ENCODE data around the gene BMP7.

Gene BMP7

DNA sequence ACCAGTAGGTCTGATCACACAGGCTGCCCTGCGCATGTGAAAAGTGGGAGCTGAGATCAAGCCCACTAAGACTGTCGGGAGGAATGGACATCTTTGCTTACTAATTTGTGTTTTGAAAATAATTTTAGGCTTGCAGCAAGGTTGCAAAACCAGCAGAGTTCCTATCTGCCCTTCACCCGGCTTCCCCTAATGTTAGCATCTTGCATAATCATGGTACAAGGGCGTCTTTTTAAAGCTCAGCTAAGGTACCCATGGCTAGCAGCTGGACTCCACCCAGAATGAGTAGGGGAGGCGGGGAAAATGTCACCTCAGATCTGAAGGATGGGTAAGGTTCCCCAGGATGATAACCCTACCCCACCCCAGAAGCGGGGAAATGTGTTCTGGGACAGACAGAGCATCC is 25.3 kb upstream of the BMP7 start:
- Histone ChIP-seq H3K36me3 (ENCODE audit: insufficient read depth, low read length) (no peaks in the 10 kb centered on the region), H3K27ac (no peak overlapping the region), H3K4me3 (no peak overlapping the region), H3K9me3 (ENCODE audit: low read depth, low read length) (no peaks in the 10 kb centered on the region), H3K9ac (ENCODE audit: insufficient read length) (no peak overlapping the region)
- DNase-seq (ENCODE audit: low read depth, low spot score) = no peak
- no peak for TF ChIP-seq EZH2 (IDR thresholded peaks at IDR 0.05)
- no peak for TF ChIP-seq POLR2AphosphoS5 (IDR thresholded peaks at IDR 0.05; ENCODE audit: borderline replicate concordance, low read depth, low read length)
- TF ChIP-seq FOXP2 (optimal IDR thresholded peaks at IDR 0.05; ENCODE audit: control extremely low read depth, extremely low read length, insufficient read depth) = no peak

DNA sequence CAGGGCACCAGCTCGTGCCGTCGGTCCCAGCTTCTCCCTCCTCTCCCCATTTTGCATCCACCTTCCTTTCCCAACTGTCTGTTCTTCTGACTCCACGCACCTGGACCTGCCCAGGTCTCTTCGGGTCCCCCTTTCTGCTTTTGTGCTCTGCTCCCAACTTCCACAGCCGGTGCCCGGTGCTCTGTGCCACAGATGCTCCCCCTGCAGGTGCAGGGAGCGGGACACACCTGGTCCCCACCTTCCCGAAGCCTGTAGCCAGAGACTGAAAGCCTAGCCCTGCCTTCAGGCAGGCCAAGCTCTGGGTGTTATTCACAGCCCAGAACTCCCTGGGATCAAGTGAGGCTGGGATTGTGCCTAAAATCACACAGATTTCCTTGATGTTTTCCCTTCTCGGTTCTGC is 24.6 kb upstream of the BMP7 start:
- TF ChIP-seq FOXP2 (optimal IDR thresholded peaks at IDR 0.05; ENCODE audit: control extremely low read depth, extremely low read length, insufficient read depth) (no peak), EZH2 (IDR thresholded peaks at IDR 0.05) (no peak), POLR2AphosphoS5 (IDR thresholded peaks at IDR 0.05; ENCODE audit: borderline replicate concordance, low read depth, low read length) (no peak)
- Histone ChIP-seq H3K4me3 (no peak overlapping the region), H3K27ac (no peak overlapping the region), H3K36me3 (ENCODE audit: insufficient read depth, low read length) (no peaks in the 10 kb centered on the region), H3K9me3 (ENCODE audit: low read depth, low read length) (no peaks in the 10 kb centered on the region), H3K9ac (ENCODE audit: insufficient read length) (no peak overlapping the region)
- DNase-seq (ENCODE audit: low read depth, low spot score) = no peak

DNA sequence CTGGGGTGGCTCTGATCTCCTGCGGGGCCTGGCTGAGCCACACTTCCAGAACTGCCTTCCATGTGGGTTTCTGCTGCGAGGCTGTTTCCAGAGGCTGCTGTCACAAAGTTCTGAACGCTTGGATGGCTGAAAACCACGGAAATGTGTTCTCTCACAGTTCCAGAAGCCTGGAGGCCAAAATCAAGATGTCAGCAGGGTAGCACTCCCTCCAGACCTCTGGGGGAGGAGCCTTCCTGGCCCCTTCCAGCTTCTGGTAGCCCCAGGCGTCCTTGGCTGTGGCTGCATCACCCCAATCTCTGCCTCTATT is 23.7 kb upstream of the BMP7 start:
- no peak for TF ChIP-seq POLR2AphosphoS5 (IDR thresholded peaks at IDR 0.05; ENCODE audit: borderline replicate concordance, low read depth, low read length)
- TF ChIP-seq FOXP2 (optimal IDR thresholded peaks at IDR 0.05; ENCODE audit: control extremely low read depth, extremely low read length, insufficient read depth) = no peak
- no peak for TF ChIP-seq EZH2 (IDR thresholded peaks at IDR 0.05)
- Histone ChIP-seq H3K9me3 (ENCODE audit: low read depth, low read length) (no peaks in the 10 kb centered on the region), H3K27ac (no peak overlapping the region), H3K9ac (ENCODE audit: insufficient read length) (no peak overlapping the region), H3K36me3 (ENCODE audit: insufficient read depth, low read length) (no peaks in the 10 kb centered on the region), H3K4me3 (no peak overlapping the region)
- DNase-seq (ENCODE audit: low read depth, low spot score) = no peak

DNA sequence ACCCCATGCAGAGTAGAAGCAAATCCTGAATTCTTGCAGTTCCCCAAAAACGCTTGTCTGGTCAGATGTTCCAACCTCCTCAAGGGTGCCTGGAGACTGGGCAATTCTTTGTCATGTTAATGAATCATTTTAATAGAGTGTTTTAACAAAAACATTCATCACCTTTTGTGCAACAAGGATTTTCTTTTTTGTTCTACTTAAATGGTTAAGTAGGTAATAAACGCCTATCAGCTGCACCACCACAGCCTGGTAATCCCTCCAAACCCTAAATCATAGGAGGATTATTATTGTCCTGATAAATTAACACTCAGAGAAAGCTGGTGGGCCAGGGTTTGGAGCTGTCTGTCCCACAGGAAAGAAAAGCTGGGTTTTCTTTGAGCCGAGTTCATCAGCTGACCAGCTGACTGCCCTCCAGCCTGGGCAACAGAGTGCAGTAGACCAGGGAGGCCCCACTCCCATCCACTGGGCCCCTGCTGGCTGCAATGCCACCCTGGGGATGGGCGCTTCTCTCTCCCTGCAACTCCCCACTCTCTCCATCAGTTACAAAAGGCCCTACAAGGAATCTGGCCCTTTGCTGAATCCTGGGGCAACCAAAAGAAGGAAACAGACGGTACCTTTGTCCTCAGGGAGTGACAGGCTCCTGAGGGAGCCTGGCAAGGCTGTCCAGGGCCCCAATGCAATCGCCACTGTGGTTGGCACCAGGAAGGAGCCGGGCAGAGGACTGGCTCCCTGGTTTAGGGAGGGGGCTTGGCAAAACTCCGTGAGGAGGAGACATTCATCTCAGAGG is 23.1 kb upstream of the BMP7 start:
- Histone ChIP-seq H3K9me3 (ENCODE audit: low read depth, low read length) (no peaks in the 10 kb centered on the region), H3K4me3 (no peak overlapping the region), H3K27ac (no peak overlapping the region), H3K36me3 (ENCODE audit: insufficient read depth, low read length) (no peaks in the 10 kb centered on the region), H3K9ac (ENCODE audit: insufficient read length) (no peak overlapping the region)
- TF ChIP-seq FOXP2 (optimal IDR thresholded peaks at IDR 0.05; ENCODE audit: control extremely low read depth, extremely low read length, insufficient read depth) = no peak
- no peak for TF ChIP-seq POLR2AphosphoS5 (IDR thresholded peaks at IDR 0.05; ENCODE audit: borderline replicate concordance, low read depth, low read length)
- TF ChIP-seq EZH2 (IDR thresholded peaks at IDR 0.05) = no peak
- DNase-seq (ENCODE audit: low read depth, low spot score) = no peak

DNA sequence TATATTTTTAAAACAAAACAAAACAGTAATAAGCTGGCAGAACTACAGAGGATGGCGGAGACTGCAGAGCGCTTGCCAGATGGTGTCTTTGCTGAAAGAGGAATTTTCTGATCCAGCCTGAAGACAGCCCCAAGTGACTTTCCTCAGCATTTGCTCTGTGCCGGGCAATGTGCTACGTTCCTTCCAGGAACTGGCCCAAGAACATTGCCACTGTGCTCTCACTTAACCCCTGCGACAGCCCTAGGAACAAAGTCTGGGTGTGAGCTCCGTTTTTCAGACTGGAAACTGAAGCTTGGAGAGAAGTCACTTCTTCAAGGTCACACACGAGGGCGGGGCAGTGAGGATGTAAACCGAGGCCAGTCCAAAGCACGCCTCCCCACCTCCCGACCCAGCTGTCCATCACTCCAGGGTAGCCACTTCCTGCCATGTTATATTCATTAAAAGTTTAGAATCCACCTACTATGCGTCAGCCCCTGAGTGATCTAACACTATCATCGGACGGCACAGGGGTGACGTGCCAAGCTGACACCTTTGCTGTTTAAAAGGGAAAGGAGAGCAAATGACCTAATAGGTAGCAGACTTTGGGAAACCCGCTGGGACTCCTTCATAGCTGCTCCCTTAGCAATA is 22.3 kb upstream of the BMP7 start:
- Histone ChIP-seq H3K9ac (ENCODE audit: insufficient read length) (no peak overlapping the region), H3K36me3 (ENCODE audit: insufficient read depth, low read length) (no peaks in the 10 kb centered on the region), H3K27ac (no peak overlapping the region), H3K9me3 (ENCODE audit: low read depth, low read length) (no peaks in the 10 kb centered on the region), H3K4me3 (no peak overlapping the region)
- no peak for DNase-seq (ENCODE audit: low read depth, low spot score)
- TF ChIP-seq FOXP2 (optimal IDR thresholded peaks at IDR 0.05; ENCODE audit: control extremely low read depth, extremely low read length, insufficient read depth) (no peak), POLR2AphosphoS5 (IDR thresholded peaks at IDR 0.05; ENCODE audit: borderline replicate concordance, low read depth, low read length) (no peak), EZH2 (IDR thresholded peaks at IDR 0.05) (no peak)

DNA sequence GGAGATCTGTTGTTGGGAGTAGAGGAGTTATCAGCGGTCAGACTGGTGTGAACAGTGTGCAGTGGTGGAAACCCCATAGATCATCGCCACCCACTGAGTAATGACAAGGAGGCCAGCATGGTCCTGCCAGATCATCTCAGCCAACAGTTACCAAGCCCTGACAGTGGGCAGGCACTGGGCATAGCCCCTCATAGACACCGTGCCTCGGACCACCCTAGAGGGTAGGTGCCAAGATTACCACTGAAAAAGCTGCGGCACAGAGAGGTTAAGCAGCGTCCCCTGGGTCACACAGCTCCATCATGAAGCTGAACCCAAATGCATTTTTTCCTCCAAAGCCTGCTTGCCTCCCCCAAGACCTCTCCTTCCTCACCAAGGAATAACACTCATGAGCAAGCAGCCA is 21.5 kb upstream of the BMP7 start:
- no peak overlapping the region for H3K27ac ChIP-seq
- no peak for TF ChIP-seq EZH2 (IDR thresholded peaks at IDR 0.05)
- TF ChIP-seq FOXP2 (optimal IDR thresholded peaks at IDR 0.05; ENCODE audit: control extremely low read depth, extremely low read length, insufficient read depth) = no peak
- TF ChIP-seq POLR2AphosphoS5 (IDR thresholded peaks at IDR 0.05; ENCODE audit: borderline replicate concordance, low read depth, low read length) = no peak
- H3K36me3 ChIP-seq (ENCODE audit: insufficient read depth, low read length) = no peaks in the 10 kb centered on the region
- no peak overlapping the region for H3K4me3 ChIP-seq
- no peak overlapping the region for H3K9ac ChIP-seq (ENCODE audit: insufficient read length)
- DNase-seq (ENCODE audit: low read depth, low spot score) = no peak
- no peaks in the 10 kb centered on the region for H3K9me3 ChIP-seq (ENCODE audit: low read depth, low read length)

DNA sequence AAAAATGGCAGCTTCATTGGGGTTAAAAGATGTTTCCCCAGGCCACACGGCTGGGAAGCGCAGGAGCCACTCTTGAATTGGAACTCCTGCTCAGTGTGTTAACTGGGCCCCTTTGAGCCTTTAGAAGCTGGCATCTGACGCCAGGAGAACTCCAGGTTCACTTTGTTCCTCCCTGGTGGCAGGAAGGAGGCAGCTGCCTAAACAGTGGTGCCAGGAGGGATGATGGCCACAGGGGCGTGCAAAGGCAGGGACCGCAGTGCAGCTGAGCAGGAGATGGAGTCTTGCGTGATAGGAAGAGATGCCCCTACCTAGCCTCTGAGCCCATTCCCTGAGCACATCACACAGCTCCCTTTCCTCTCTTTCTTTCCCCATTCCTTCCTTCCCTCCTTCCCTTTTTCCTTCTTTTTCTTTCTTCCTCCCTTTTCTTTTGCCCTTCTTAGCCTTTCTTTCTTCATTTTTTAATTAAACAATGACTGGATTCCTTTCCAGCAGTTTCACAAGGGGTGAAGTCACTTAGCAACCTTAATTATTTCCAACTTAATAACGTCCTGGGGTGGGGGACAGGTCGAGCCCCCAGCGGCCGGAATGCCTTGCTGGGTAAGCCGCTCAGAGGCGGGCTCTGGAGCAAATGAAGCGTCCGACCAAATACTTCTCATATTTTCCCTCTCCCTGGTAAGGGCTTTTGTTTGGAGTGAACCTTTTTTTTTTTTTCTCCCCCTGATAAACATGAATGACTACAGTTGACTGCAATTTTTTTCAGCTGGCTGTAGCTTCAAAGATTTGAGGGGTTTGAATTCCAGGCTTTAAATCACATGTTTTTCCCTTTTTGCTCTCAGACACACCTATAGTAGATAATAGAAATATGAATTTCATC is 20.8 kb upstream of the BMP7 start:
- no peaks in the 10 kb centered on the region for H3K9me3 ChIP-seq (ENCODE audit: low read depth, low read length)
- no peak overlapping the region for H3K4me3 ChIP-seq
- no peak for DNase-seq (ENCODE audit: low read depth, low spot score)
- H3K27ac ChIP-seq = no peak overlapping the region
- no peak for TF ChIP-seq POLR2AphosphoS5 (IDR thresholded peaks at IDR 0.05; ENCODE audit: borderline replicate concordance, low read depth, low read length)
- no peak for TF ChIP-seq EZH2 (IDR thresholded peaks at IDR 0.05)
- no peak for TF ChIP-seq FOXP2 (optimal IDR thresholded peaks at IDR 0.05; ENCODE audit: control extremely low read depth, extremely low read length, insufficient read depth)
- no peaks in the 10 kb centered on the region for H3K36me3 ChIP-seq (ENCODE audit: insufficient read depth, low read length)
- H3K9ac ChIP-seq (ENCODE audit: insufficient read length) = no peak overlapping the region

DNA sequence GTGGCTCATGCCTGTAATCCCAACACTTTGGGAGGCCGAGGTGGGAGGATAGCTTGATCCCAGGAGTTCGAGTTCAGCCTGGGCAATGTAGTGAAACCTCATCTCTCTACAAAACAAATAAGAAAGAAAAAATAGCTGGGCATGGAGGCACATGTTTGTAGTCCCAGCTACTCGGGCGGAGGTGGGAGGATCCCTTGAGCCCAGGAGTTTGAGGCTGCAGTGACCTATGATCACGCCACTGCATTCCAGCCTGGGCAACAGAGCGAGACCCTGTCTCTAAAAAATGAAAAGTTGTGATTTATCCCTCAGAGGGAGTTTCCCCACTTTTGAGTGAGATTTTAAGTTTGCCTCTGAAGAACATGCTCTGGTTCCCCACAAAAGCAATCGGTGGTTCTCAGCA is 17.4 kb upstream of the BMP7 start:
- no peak overlapping the region for H3K9ac ChIP-seq (ENCODE audit: insufficient read length)
- no peak for DNase-seq (ENCODE audit: low read depth, low spot score)
- TF ChIP-seq FOXP2 (optimal IDR thresholded peaks at IDR 0.05; ENCODE audit: control extremely low read depth, extremely low read length, insufficient read depth) (no peak), POLR2AphosphoS5 (IDR thresholded peaks at IDR 0.05; ENCODE audit: borderline replicate concordance, low read depth, low read length) (no peak)
- no peak overlapping the region for H3K27ac ChIP-seq
- H3K36me3 ChIP-seq (ENCODE audit: insufficient read depth, low read length) = no peaks in the 10 kb centered on the region
- H3K9me3 ChIP-seq (ENCODE audit: low read depth, low read length) = no peaks in the 10 kb centered on the region
- no peak overlapping the region for H3K4me3 ChIP-seq
